Fibroblast of lung (primary cell): ENCODE data around the gene SNX21. TPM values are rescaled to one million over a fixed set of nuclear protein-coding genes. Genes with fewer than 3 reads are reported as not detected.
A peak's percentile ranks its signal among the peaks of the same experiment; 100 is the strongest.

Experiments
- DNase-seq, 2 donors: peaks; one replicate each; pipeline versions ENCODE4 v3.0.0 to v3.0.0-alpha.2; 2010; ENCODE audit warnings: low read depth in 2 of 2
- H2AFZ ChIP-seq: 2 replicates; pipeline ENCODE4 v1.5.1; 2012; ENCODE audit warnings: low read length, control low read depth, inconsistent platforms
- H3K27ac ChIP-seq: 2 replicates; pipeline ENCODE4 v1.5.1; 2011; ENCODE audit warnings: low read length, control low read depth; ENCODE audit not compliant: insufficient read depth
- H3K27me3 ChIP-seq: 2 replicates; pipeline ENCODE4 v1.5.1; 2011; ENCODE audit warnings: mild to moderate bottlenecking, low read length; ENCODE audit not compliant: control insufficient read depth, insufficient read depth
- H3K36me3 ChIP-seq: 2 replicates; pipeline ENCODE4 v1.5.1; 2011; ENCODE audit warnings: low read length; ENCODE audit not compliant: control insufficient read depth, insufficient read depth
- H3K4me1 ChIP-seq: 2 replicates; pipeline ENCODE4 v1.5.1; 2011; ENCODE audit warnings: low read length; ENCODE audit not compliant: control insufficient read depth, insufficient read depth; ENCODE audit errors: extremely low read depth
- H3K4me2 ChIP-seq: 2 replicates; pipeline ENCODE4 v1.5.1; 2011; ENCODE audit warnings: low read length, control low read depth; ENCODE audit not compliant: insufficient read depth; ENCODE audit errors: extremely low read depth
- H3K4me3 ChIP-seq, 4 experiments: fragments of 200-600 bp in 1 of 4; sonication (generic) in 1 of 4; replicated peaks in 1 of 4; 2 replicates each; pipeline ENCODE4 v1.5.1; 2011 to 2016; ENCODE audit warnings: low read length in 4 of 4, low read depth in 3 of 4, mild to moderate bottlenecking in 3 of 4, control low read depth in 2 of 4, inconsistent platforms in 1 of 4, mixed read lengths in 1 of 4; ENCODE audit not compliant: insufficient read depth in 1 of 4; ENCODE audit errors: control extremely low read depth in 1 of 4
- H3K79me2 ChIP-seq: 2 replicates; pipeline ENCODE4 v1.5.1; 2012; ENCODE audit warnings: mild to moderate bottlenecking, low read length, inconsistent platforms; ENCODE audit not compliant: control insufficient read depth, insufficient read depth
- H3K9ac ChIP-seq: 2 replicates; pipeline ENCODE4 v1.5.1; 2011; ENCODE audit warnings: mild to moderate bottlenecking, low read length, control low read depth; ENCODE audit not compliant: insufficient read depth
- H3K9me3 ChIP-seq: 2 replicates; pipeline ENCODE4 v1.5.1; 2012; ENCODE audit warnings: low read depth, low read length; ENCODE audit not compliant: control insufficient read depth, insufficient read depth
- H4K20me1 ChIP-seq: 2 replicates; pipeline ENCODE4 v1.5.1; 2011; ENCODE audit warnings: low read length; ENCODE audit not compliant: control insufficient read depth, insufficient read depth; ENCODE audit errors: extremely low read depth
- CTCF ChIP-seq, 2 donors: IDR thresholded peaks in 1 of 2; conservative IDR thresholded peaks in 1 of 2; 1 replicate in 1 of 2; 2 replicates in 1 of 2; pipeline ENCODE4 v1.5.1; 2011 to 2012; ENCODE audit warnings: low read length in 2 of 2, control low read depth in 1 of 2, inconsistent platforms in 1 of 2, low read depth in 1 of 2, mild to moderate bottlenecking in 1 of 2
- EZH2 ChIP-seq: IDR thresholded peaks from 2 replicates; pipeline ENCODE4 v1.5.1; 2012; ENCODE audit warnings: low read length, control low read depth, mild to moderate bottlenecking; ENCODE audit errors: missing control alignments
- polyA plus RNA-seq, 2 donors: library from polyadenylated mRNA; depleted of rRNA in 1 of 2; stranded (reverse) in 1 of 2; unstranded in 1 of 2; fragments of >200 nt; gene quantifications; 2 replicates each; pipeline ENCODE4 v1.2.1, GENCODE V29; 2011 to 2012; ENCODE audit warnings: missing spikeins in 1 of 2
- total RNA-seq: library from RNA; depleted of rRNA; stranded (reverse); fragments of >200 nt; gene quantifications from 2 replicates; pipeline ENCODE4 v1.2.1, GENCODE V29; 2014

The SNX21 gene
- total and polyA plus RNA-seq, 2 donors (not counting 1 experiment from before 2014, with no cell fraction given) = 21.8 to 101 TPM

DNA sequence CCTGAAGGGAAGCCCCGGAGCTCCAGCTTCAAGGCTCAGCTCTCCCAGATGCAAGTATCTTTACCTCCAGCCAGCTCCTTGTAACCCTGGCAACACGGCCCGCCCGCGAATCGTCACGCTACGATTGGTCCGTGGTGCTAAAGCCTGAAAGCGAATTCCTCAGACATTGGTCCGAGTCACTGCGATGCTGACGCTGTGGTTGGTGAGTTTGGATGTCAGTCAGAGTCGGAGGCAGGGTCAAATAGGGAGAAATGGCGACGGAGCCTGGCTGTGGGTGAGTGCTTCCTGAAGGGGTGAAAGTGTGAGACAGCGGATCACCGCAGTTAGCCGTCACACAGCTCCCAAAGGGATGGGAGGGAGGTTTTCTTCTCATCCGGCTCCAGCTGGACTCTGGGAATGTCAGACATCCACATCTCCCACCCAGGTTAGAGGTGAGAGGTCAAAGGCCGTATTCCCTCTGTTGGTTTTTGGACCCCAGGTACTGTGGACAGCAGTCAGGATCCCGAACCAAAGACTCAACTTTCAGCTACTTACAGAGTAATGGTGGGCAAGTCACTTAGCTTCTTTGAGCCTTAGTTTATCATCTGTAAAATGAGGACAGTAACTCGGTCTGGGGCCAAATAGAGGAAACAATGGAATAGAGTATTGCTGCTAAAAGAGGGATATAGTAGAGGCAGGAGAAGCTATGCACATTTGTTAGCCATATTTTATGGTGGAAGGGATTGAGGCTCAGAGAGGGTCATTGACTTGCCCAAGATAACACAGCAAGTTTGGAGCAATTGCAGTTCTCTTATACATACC is 47.6 kb downstream of the SNX21 start, which contains the start of gene ZSWIM1:
ZSWIM1 (plus strand) TSS at position 240 of the 801 bp plus-strand sequence. CDS start 1,366 bp downstream, outside the sequence.
- Histone ChIP-seq H3K4me2 (peak within 1 kb of the TSS; percentile 100), H2AFZ (peak within 1 kb of the TSS; percentile 93), H3K27me3 (no peaks in the 10 kb centered on the region), H3K4me3 (peak within 1 kb of the TSS; percentile 83 to 98 (median 90)), H3K4me1 (peaks cover 2% of the 10 kb centered on the region), H3K36me3 (peaks cover 17% of the 10 kb centered on the region), H3K9me3 (no peaks in the 10 kb centered on the region), H4K20me1 (no peaks in the 10 kb centered on the region), H3K9ac (peak within 1 kb of the TSS; percentile 83), H3K27ac (peak within 1 kb of the TSS; percentile 95), H3K79me2 (peaks cover 11% of the 10 kb centered on the region)
- TF ChIP-seq CTCF (conservative IDR thresholded peaks at IDR 0.05 in 1 of 2, IDR thresholded peaks at IDR 0.05 in 1 of 2; ENCODE audit: low read depth in 1 of 2, low read length in 2 of 2) = no peak
- TF ChIP-seq EZH2 = no peak
- peak; percentile 98 to 99 for DNase-seq

- Histone ChIP-seq H3K4me3 (no peak overlapping the region), H3K27ac (no peak overlapping the region), H4K20me1 (no peaks in the 10 kb centered on the region), H3K27me3 (no peaks in the 10 kb centered on the region), H3K9ac (no peak overlapping the region), H3K4me1 (peaks cover 2% of the 10 kb centered on the region), H3K36me3 (peaks cover 12% of the 10 kb centered on the region), H3K9me3 (no peaks in the 10 kb centered on the region), H3K4me2 (no peak overlapping the region), H2AFZ (no peak overlapping the region), H3K79me2 (peaks cover 11% of the 10 kb centered on the region)
- no peak for TF ChIP-seq EZH2
- no peak for TF ChIP-seq CTCF (conservative IDR thresholded peaks at IDR 0.05 in 1 of 2, IDR thresholded peaks at IDR 0.05 in 1 of 2; ENCODE audit: low read depth in 1 of 2, low read length in 2 of 2)
- no peak for DNase-seq
Measured at GRCh38 chr20:45882469-45883099, 49.0 kb downstream of the SNX21 start.

DNA sequence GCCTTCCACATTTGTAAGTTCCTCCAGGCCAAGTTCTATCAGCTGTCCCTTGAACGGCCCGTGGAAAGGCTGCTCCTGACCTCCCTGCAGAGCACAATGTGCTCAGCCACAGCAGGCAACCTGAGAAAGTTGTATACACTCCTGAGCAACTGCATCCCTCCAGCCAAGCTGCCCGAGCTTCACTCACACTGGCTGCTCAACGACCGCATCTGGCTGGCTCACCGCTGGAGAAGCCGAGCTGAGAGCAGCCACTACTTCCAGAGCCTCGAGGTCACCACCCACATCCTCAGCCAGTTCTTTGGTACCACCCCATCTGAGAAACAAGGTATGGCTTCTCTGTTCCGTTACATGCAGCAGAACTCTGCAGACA is 49.5 kb downstream of the SNX21 start:
- no peak for DNase-seq
- H3K79me2 ChIP-seq = peaks cover 11% of the 10 kb centered on the region
- H3K4me2 ChIP-seq = no peak overlapping the region
- no peaks in the 10 kb centered on the region for H3K27me3 ChIP-seq
- peaks cover 12% of the 10 kb centered on the region for H3K36me3 ChIP-seq
- TF ChIP-seq CTCF (conservative IDR thresholded peaks at IDR 0.05 in 1 of 2, IDR thresholded peaks at IDR 0.05 in 1 of 2; ENCODE audit: low read depth in 1 of 2, low read length in 2 of 2) (no peak), EZH2 (no peak)
- no peaks in the 10 kb centered on the region for H3K9me3 ChIP-seq
- H3K27ac ChIP-seq = no peak overlapping the region
- no peak overlapping the region for H3K9ac ChIP-seq
- H4K20me1 ChIP-seq = no peaks in the 10 kb centered on the region
- H3K4me3 ChIP-seq = no peak overlapping the region
- H3K4me1 ChIP-seq = peaks cover 2% of the 10 kb centered on the region
- H2AFZ ChIP-seq = no peak overlapping the region
